ENCODE results near the gene VIPR1.
A peak's percentile ranks its signal among the peaks of the same experiment; 100 is the strongest.

VIPR1 gene

GRCh38 chr3:42515391-42515916, 13.0 kb downstream of the VIPR1 start:
- TF ChIP-seq ZNF292 (tag by site-specific recombination; IDR thresholded peaks at IDR 0.05; ENCODE audit: borderline replicate concordance, low read depth), result no peak
- TF ChIP-seq ZNF416 (tag by site-specific recombination; IDR thresholded peaks at IDR 0.05), result no peak
- TF ChIP-seq ZNF239 (tag by site-specific recombination; IDR thresholded peaks at IDR 0.05), result no peak
- no peak for TF ChIP-seq REST (tag by site-specific recombination; IDR thresholded peaks at IDR 0.05)
- no peak for TF ChIP-seq ZNF112 (tag by site-specific recombination; IDR thresholded peaks at IDR 0.05)
- TF ChIP-seq ZNF76 (tag by site-specific recombination; IDR thresholded peaks at IDR 0.05; ENCODE audit: borderline replicate concordance, low read depth), result no peak
- no peak for TF ChIP-seq ZNF350 (tag by site-specific recombination; IDR thresholded peaks at IDR 0.05)
- TF ChIP-seq ZNF777 (tag by site-specific recombination; IDR thresholded peaks at IDR 0.05; ENCODE audit: borderline replicate concordance), result no peak
- TF ChIP-seq, protein P1, sequence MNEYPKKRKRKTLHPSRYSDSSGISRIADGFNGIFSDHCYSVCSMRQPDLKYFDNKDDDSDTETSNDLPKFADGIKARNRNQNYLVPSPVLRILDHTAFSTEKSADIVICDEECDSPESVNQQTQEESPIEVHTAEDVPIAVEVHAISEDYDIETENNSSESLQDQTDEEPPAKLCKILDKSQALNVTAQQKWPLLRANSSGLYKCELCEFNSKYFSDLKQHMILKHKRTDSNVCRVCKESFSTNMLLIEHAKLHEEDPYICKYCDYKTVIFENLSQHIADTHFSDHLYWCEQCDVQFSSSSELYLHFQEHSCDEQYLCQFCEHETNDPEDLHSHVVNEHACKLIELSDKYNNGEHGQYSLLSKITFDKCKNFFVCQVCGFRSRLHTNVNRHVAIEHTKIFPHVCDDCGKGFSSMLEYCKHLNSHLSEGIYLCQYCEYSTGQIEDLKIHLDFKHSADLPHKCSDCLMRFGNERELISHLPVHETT (tag by site-specific recombination; IDR thresholded peaks at IDR 0.05), result no peak
- no peak for TF ChIP-seq ZNF211 (tag by site-specific recombination; IDR thresholded peaks at IDR 0.05; ENCODE audit: low read depth)
- no peak for TF ChIP-seq ZBTB6 (tag by site-specific recombination; IDR thresholded peaks at IDR 0.05)
- TF ChIP-seq, protein P2, sequence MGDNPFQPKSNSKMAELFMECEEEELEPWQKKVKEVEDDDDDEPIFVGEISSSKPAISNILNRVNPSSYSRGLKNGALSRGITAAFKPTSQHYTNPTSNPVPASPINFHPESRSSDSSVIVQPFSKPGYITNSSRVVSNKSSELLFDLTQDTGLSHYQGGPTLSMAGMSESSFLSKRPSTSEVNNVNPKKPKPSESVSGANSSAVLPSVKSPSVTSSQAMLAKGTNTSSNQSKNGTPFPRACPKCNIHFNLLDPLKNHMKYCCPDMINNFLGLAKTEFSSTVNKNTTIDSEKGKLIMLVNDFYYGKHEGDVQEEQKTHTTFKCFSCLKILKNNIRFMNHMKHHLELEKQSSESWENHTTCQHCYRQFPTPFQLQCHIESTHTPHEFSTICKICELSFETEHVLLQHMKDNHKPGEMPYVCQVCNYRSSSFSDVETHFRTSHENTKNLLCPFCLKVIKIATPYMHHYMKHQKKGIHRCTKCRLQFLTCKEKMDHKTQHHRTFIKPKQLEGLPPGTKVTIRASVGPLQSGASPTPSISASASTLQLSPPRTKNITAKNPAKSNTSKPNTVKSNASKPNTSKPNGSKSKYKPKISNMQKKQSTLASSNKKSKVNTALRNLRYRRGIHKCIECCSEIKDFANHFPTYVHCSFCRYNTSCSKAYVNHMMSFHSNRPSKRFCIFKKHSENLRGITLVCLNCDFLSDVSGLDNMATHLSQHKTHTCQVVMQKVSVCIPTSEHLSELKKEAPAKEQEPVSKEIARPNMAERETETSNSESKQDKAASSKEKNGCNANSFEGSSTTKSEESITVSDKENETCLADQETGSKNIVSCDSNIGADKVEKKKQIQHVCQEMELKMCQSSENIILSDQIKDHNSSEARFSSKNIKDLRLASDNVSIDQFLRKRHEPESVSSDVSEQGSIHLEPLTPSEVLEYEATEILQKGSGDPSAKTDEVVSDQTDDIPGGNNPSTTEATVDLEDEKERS (tag by site-specific recombination; IDR thresholded peaks at IDR 0.05), result no peak
- no peak for TF ChIP-seq ZFP37 (tag by site-specific recombination; IDR thresholded peaks at IDR 0.05)
- no peak for TF ChIP-seq ZNF549 (tag by site-specific recombination; IDR thresholded peaks at IDR 0.05)
- ChIA-PET CTCF (no interaction called here), POLR2A (no interaction called here)
- Histone ChIP-seq H3K4me1 (ENCODE audit: control insufficient read depth, insufficient read depth, low read length) (no peaks in the 10 kb centered on the region), H3K36me3 (ENCODE audit: control insufficient read depth in 2 of 2, insufficient read depth in 1 of 2, low read length in 2 of 2) (no peaks in the 10 kb centered on the region), H3K4me3 (ENCODE audit: low read depth, low read length) (no peak overlapping the region), H3K9me3 (ENCODE audit: control insufficient read depth, insufficient read depth, low read depth, low read length) (no peaks in the 10 kb centered on the region), H3K27ac (ENCODE audit: extremely low read depth, low read depth, low read length) (no peak overlapping the region)

- Histone ChIP-seq H3K4me3 (ENCODE audit: low read depth, low read length) (no peak overlapping the region), H3K36me3 (ENCODE audit: control insufficient read depth in 2 of 2, insufficient read depth in 1 of 2, low read length in 2 of 2) (no peaks in the 10 kb centered on the region), H3K9me3 (ENCODE audit: control insufficient read depth, insufficient read depth, low read depth, low read length) (no peaks in the 10 kb centered on the region), H3K4me1 (ENCODE audit: control insufficient read depth, insufficient read depth, low read length) (no peaks in the 10 kb centered on the region), H3K27ac (ENCODE audit: extremely low read depth, low read depth, low read length) (no peak overlapping the region)
- POLR2A ChIA-PET, result no interaction called here
- TF ChIP-seq ZNF596 (tag by site-specific recombination; IDR thresholded peaks at IDR 0.05), result no peak
- TF ChIP-seq, protein P3, sequence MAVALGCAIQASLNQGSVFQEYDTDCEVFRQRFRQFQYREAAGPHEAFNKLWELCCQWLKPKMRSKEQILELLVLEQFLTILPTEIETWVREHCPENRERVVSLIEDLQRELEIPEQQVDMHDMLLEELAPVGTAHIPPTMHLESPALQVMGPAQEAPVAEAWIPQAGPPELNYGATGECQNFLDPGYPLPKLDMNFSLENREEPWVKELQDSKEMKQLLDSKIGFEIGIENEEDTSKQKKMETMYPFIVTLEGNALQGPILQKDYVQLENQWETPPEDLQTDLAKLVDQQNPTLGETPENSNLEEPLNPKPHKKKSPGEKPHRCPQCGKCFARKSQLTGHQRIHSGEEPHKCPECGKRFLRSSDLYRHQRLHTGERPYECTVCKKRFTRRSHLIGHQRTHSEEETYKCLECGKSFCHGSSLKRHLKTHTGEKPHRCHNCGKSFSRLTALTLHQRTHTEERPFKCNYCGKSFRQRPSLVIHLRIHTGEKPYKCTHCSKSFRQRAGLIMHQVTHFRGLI (tag by site-specific recombination; IDR thresholded peaks at IDR 0.05), result peak; percentile 57; the same call in 1 of the 2 replicates
- CTCF ChIA-PET, result interaction anchor here (0.7 kb wide), 1 partner anchor 1380 kb away, joined by 4 read pairs; no protein-coding TSS in a partner anchor
Observed at GRCh38 chr3:42515976-42516375, 13.5 kb downstream of the VIPR1 start.
